Spleen (tissue), 11 donors: ENCODE data around the gene GUCY1A2. TPM values are rescaled to one million over a fixed set of nuclear protein-coding genes. Genes with fewer than 3 reads are reported as not detected.
"Not testable (repeated sequence)": the region's sequence is repeated elsewhere in the genome, so short reads cannot be mapped to it uniquely, and the experiment has no call there.

Source experiments
- DNase-seq: peaks from one replicate; pipeline ENCODE4 v3.0.0-alpha.2; 2020
- H3K27ac ChIP-seq, 8 donors: fragments of 200-600 bp; sonication (generic) in 7 of 8; 1 replicate in 4 of 8; 2 replicates in 4 of 8; pipeline versions ENCODE4 v1.5.0 to v1.8.0; 2016 to 2021; ENCODE audit warnings: inconsistent platforms in 4 of 8, mild to moderate bottlenecking in 4 of 8, moderate library complexity in 1 of 8
- H3K27me3 ChIP-seq, 7 donors: fragments of 200-600 bp; sonication (generic) in 6 of 7; replicated peaks in 1 of 7; 1 replicate in 4 of 7; 2 replicates in 3 of 7; pipeline versions ENCODE4 v1.5.0 to v1.8.0; 2016 to 2021; ENCODE audit warnings: inconsistent platforms in 3 of 7, mild to moderate bottlenecking in 1 of 7
- H3K36me3 ChIP-seq, 6 donors: fragments of 200-600 bp; sonication (generic) in 5 of 6; 1 replicate in 4 of 6; 2 replicates in 2 of 6; pipeline versions ENCODE4 v1.5.0 to v1.8.0; 2016 to 2021; ENCODE audit warnings: inconsistent platforms in 2 of 6
- H3K4me1 ChIP-seq, 6 donors: fragments of 200-600 bp; sonication (generic) in 5 of 6; 1 replicate in 3 of 6; 2 replicates in 3 of 6; pipeline versions ENCODE4 v1.5.0 to v1.8.0; 2016 to 2021; ENCODE audit warnings: inconsistent platforms in 3 of 6
- H3K4me3 ChIP-seq, 8 donors: fragments of 200-600 bp; sonication (generic) in 7 of 8; 1 replicate in 4 of 8; 2 replicates in 4 of 8; pipeline versions ENCODE4 v1.5.0 to v1.8.0; 2016 to 2021; ENCODE audit warnings: inconsistent platforms in 4 of 8, mild to moderate bottlenecking in 4 of 8, moderate library complexity in 2 of 8
- H3K9me3 ChIP-seq, 8 donors: fragments of 200-600 bp; sonication (generic) in 7 of 8; 1 replicate in 4 of 8; 2 replicates in 4 of 8; pipeline versions ENCODE4 v1.5.0 to v1.8.0; 2016 to 2021; ENCODE audit warnings: inconsistent platforms in 4 of 8
- POLR2A ChIP-seq, 3 donors: fragments of 450-650 bp; IDR thresholded peaks; one replicate each; pipeline ENCODE4 v1.5.1; 2017; ENCODE audit warnings: antibody characterized with exemption in 3 of 3, mild to moderate bottlenecking in 1 of 3
- POLR2AphosphoS5 ChIP-seq, 3 donors: sonication (generic); formaldehyde crosslinking; IDR thresholded peaks; one replicate each; pipeline ENCODE4 v1.5.1; 2017; ENCODE audit warnings: antibody characterized with exemption in 3 of 3
- WGBS, 5 donors: extraction: QIAGEN DNeasy Blood & Tissue Kit in 3 of 5; methylation state at CpG; one replicate each; pipeline versions ENCODE4 v1.1.5 to v1.1.7; 2013 to 2018; 5-methylcytosine and 5-hydroxymethylcytosine counted together
- intact Hi-C: fragments of 100-400 bp; cut with DNase I; formaldehyde crosslinking; loops from one replicate; pipeline ENCODE4 v1.15.0; 2023; ENCODE audit warnings: low total_unique reads
- polyA plus RNA-seq, 3 donors: library from polyadenylated mRNA; stranded (reverse); fragments of 200-250 nt; gene quantifications; one replicate each; pipeline ENCODE4 v1.2.1, GENCODE V29; 2013
- total RNA-seq, 7 donors: library from RNA; depleted of rRNA in 3 of 7; stranded (reverse); fragments of >200 nt in 3 of 7; fragmentation: NEBNext Ultra II Directional in 4 of 7; extraction: Animal tissue kit (Norgen Biotek cat#: 25700) in 4 of 7; gene quantifications; one replicate each; pipeline versions ENCODE4 v1.1.0 to v1.2.1, GENCODE V29; 2016 to 2021
- TF ChIP-seq, protein P1 (sequence below), 11 experiments: fragments of 200-600 bp in 7 of 11; fragments of 450-650 bp in 4 of 11; sonication (generic) in 4 of 11; IDR thresholded peaks in 8 of 11; conservative IDR thresholded peaks in 3 of 11; 1 replicate in 7 of 11; 2 replicates in 4 of 11; pipeline versions ENCODE4 v1.4.0 to v1.8.0; 2016 to 2021; ENCODE audit warnings: antibody characterized with exemption in 11 of 11, inconsistent platforms in 4 of 11, mild to moderate bottlenecking in 1 of 11
- donor health status: healthy with polysubstance abuse.
- donor health status: DM: no; HTN: no; CAD: no; lungs with moderate emphysema.
- donor health status: DM: no; HTN: no; CAD: no.
- donor health status: Bipolar disorder and iron deficiency.
- donor health status: healthy.
- donor health status: DM: no; HTN: no; CAD: no.
- donor health status: DM: yes; HTN: yes; CAD: no.

GUCY1A2 gene
- total and polyA plus RNA-seq, 10 donors: 0.32 to 64.0 (median 17.6) TPM

- TF ChIP-seq POLR2A (IDR thresholded peaks at IDR 0.05) (no peak), POLR2AphosphoS5 (IDR thresholded peaks at IDR 0.05) (no peak)
- TF ChIP-seq, protein P1, sequence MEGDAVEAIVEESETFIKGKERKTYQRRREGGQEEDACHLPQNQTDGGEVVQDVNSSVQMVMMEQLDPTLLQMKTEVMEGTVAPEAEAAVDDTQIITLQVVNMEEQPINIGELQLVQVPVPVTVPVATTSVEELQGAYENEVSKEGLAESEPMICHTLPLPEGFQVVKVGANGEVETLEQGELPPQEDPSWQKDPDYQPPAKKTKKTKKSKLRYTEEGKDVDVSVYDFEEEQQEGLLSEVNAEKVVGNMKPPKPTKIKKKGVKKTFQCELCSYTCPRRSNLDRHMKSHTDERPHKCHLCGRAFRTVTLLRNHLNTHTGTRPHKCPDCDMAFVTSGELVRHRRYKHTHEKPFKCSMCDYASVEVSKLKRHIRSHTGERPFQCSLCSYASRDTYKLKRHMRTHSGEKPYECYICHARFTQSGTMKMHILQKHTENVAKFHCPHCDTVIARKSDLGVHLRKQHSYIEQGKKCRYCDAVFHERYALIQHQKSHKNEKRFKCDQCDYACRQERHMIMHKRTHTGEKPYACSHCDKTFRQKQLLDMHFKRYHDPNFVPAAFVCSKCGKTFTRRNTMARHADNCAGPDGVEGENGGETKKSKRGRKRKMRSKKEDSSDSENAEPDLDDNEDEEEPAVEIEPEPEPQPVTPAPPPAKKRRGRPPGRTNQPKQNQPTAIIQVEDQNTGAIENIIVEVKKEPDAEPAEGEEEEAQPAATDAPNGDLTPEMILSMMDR (IDR thresholded peaks at IDR 0.05 in 8 of 11, conservative IDR thresholded peaks at IDR 0.05 in 3 of 11): no peak
- DNase-seq: no peak
- 94 to 98% (median 97%) methylated on average over 21 of the region's 21 CpGs for WGBS, 5 donors
- no peaks in the 10 kb centered on the region for H3K27me3 ChIP-seq
- no peak overlapping the region for H3K27ac ChIP-seq
- no peaks in the 10 kb centered on the region for H3K4me1 ChIP-seq
- H3K36me3 ChIP-seq: no peaks in the 10 kb centered on the region
- peaks cover 0 to 6% (median 4%) of the 10 kb centered on the region in 8 donors for H3K9me3 ChIP-seq
- H3K4me3 ChIP-seq: no peak overlapping the region
- intact Hi-C loops: no loop called here
Measured at GRCh38 chr11:106827687-106828086, 190.6 kb downstream of the GUCY1A2 start.

GRCh38 chr11:106826558-106826957, 191.7 kb downstream of the GUCY1A2 start:
- H3K4me1 ChIP-seq, H3K9me3 ChIP-seq, H3K27ac ChIP-seq, H3K27me3 ChIP-seq, DNase-seq, H3K4me3 ChIP-seq, H3K36me3 ChIP-seq, intact Hi-C loops: not testable (repeated sequence)
- 84 to 93% (median 88%) methylated on average over 3 of the region's 3 CpGs for WGBS, 5 donors

GRCh38 chr11:106821826-106822225, 196.4 kb downstream of the GUCY1A2 start:
- no peak for DNase-seq
- H3K9me3 ChIP-seq: no peaks in the 10 kb centered on the region
- no peaks in the 10 kb centered on the region for H3K36me3 ChIP-seq
- WGBS, 5 donors: 56 to 78% (median 70%) methylated on average over 2 of the region's 2 CpGs
- intact Hi-C loops: no loop called here
- H3K27me3 ChIP-seq: no peaks in the 10 kb centered on the region
- H3K4me3 ChIP-seq: no peak overlapping the region
- H3K27ac ChIP-seq: no peak overlapping the region
- H3K4me1 ChIP-seq: no peaks in the 10 kb centered on the region
- TF ChIP-seq POLR2A (IDR thresholded peaks at IDR 0.05): no peak
- no peak for TF ChIP-seq POLR2AphosphoS5 (IDR thresholded peaks at IDR 0.05)
- TF ChIP-seq, protein P1 (IDR thresholded peaks at IDR 0.05 in 8 of 11, conservative IDR thresholded peaks at IDR 0.05 in 3 of 11): no peak

DNA sequence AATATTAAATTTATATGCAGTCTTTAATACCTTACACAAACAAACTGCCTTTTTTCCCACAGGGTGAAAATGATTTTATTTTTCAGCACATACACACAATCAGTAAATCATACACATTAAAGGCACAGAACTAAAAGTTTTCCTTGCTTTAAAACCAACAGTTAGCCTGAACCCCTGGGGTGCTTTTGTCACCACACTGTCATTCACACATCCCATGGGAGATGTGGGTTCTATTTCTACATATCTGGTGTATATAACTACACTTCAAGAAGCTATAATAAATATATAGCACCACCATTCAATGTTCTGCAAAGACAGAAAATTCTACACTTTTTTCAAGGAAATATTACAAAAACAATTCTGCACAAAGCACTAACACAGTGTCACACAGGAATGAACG, 197.0 kb downstream of the GUCY1A2 start:
- no peak for DNase-seq
- no peak overlapping the region for H3K27ac ChIP-seq
- H3K4me3 ChIP-seq: no peak overlapping the region
- 35 to 86% (median 46%) methylated on average over 1 of the region's 1 CpG for WGBS, 5 donors
- no peak for TF ChIP-seq POLR2AphosphoS5 (IDR thresholded peaks at IDR 0.05)
- TF ChIP-seq POLR2A (IDR thresholded peaks at IDR 0.05): no peak
- H3K4me1 ChIP-seq: no peaks in the 10 kb centered on the region
- no peaks in the 10 kb centered on the region for H3K9me3 ChIP-seq
- H3K36me3 ChIP-seq: no peaks in the 10 kb centered on the region
- intact Hi-C loops: no loop called here
- no peaks in the 10 kb centered on the region for H3K27me3 ChIP-seq

GRCh38 chr11:106818443-106818842, 199.8 kb downstream of the GUCY1A2 start:
- Histone ChIP-seq H3K27me3 (no peaks in the 10 kb centered on the region), H3K4me1 (no peaks in the 10 kb centered on the region), H3K36me3 (no peaks in the 10 kb centered on the region), H3K9me3 (peaks cover 0 to 5% (median 0%) of the 10 kb centered on the region in 8 donors), H3K27ac (no peak overlapping the region), H3K4me3 (no peak overlapping the region)
- TF ChIP-seq POLR2AphosphoS5 (IDR thresholded peaks at IDR 0.05) (no peak), POLR2A (IDR thresholded peaks at IDR 0.05) (no peak)
- TF ChIP-seq, protein P1 (IDR thresholded peaks at IDR 0.05 in 8 of 11, conservative IDR thresholded peaks at IDR 0.05 in 3 of 11): no peak
- no peak for DNase-seq
- WGBS, 5 donors: 77 to 86% (median 79%) methylated on average over 5 of the region's 5 CpGs
- intact Hi-C loops: no loop called here
